Tibial nerve (tissue), 4 donors: Measurements from ENCODE around the gene RAB3D. TPM values are rescaled to one million over a fixed set of nuclear protein-coding genes. Genes with fewer than 3 reads are reported as not detected.

ENCODE experiments used
- DNase-seq, 2 donors: peaks; one replicate each; pipeline ENCODE4 v3.0.0-alpha.2; 2019; ENCODE audit warnings: low spot score in 2 of 2
- H3K27ac ChIP-seq, 4 donors: fragments of 200-600 bp; sonication (generic) in 3 of 4; one replicate each; pipeline ENCODE4 v1.5.1; 2017 to 2019; ENCODE audit warnings: mild to moderate bottlenecking in 1 of 4
- H3K27me3 ChIP-seq, 2 donors: fragments of 200-600 bp; sonication (generic) in 1 of 2; one replicate each; pipeline versions ENCODE4 v1.5.1 to v1.6.0; 2017 to 2019
- H3K36me3 ChIP-seq, 3 donors: fragments of 200-600 bp; sonication (generic); one replicate each; pipeline ENCODE4 v1.5.1; 2018 to 2019
- H3K4me1 ChIP-seq, 4 donors: fragments of 200-600 bp; sonication (generic) in 3 of 4; one replicate each; pipeline ENCODE4 v1.5.1; 2017 to 2019
- H3K4me3 ChIP-seq, 4 donors: fragments of 200-600 bp; sonication (generic) in 3 of 4; one replicate each; pipeline ENCODE4 v1.5.1; 2017 to 2019; ENCODE audit warnings: mild to moderate bottlenecking in 1 of 4, moderate library complexity in 1 of 4
- H3K9me3 ChIP-seq, 4 donors: fragments of 200-600 bp; sonication (generic) in 3 of 4; one replicate each; pipeline ENCODE4 v1.5.1; 2017 to 2019
- CTCF ChIP-seq, 5 experiments: fragments of 200-600 bp in 3 of 5; fragments of 450-650 bp in 2 of 5; sonication (generic) in 3 of 5; IDR thresholded peaks; one replicate each; pipeline ENCODE4 v1.5.1; 2016 to 2019; ENCODE audit warnings: antibody characterized with exemption in 5 of 5, mild to moderate bottlenecking in 3 of 5, moderate library complexity in 2 of 5
- EP300 ChIP-seq, 2 donors: sonication (generic); formaldehyde crosslinking; IDR thresholded peaks; one replicate each; pipeline ENCODE4 v1.6.1; 2017; ENCODE audit warnings: antibody characterized with exemption in 2 of 2, mild to moderate bottlenecking in 1 of 2
- POLR2A ChIP-seq, 2 donors: fragments of 450-650 bp; IDR thresholded peaks; one replicate each; pipeline ENCODE4 v1.6.1; 2017; ENCODE audit warnings: antibody characterized with exemption in 2 of 2, mild to moderate bottlenecking in 2 of 2, moderate library complexity in 2 of 2
- WGBS, 2 donors: methylation state at CpG; one replicate each; pipeline ENCODE4 v1.1.5; 2018; 5-methylcytosine and 5-hydroxymethylcytosine counted together
- total RNA-seq, 4 donors: library from RNA; depleted of rRNA; stranded (reverse); fragments of >200 nt; gene quantifications; one replicate each; pipeline ENCODE4 v1.1.0, GENCODE V29; 2016

The RAB3D gene
- total RNA-seq, 4 donors from 2014 or later = 12.9 to 20.8 (median 17.9) TPM

DNA sequence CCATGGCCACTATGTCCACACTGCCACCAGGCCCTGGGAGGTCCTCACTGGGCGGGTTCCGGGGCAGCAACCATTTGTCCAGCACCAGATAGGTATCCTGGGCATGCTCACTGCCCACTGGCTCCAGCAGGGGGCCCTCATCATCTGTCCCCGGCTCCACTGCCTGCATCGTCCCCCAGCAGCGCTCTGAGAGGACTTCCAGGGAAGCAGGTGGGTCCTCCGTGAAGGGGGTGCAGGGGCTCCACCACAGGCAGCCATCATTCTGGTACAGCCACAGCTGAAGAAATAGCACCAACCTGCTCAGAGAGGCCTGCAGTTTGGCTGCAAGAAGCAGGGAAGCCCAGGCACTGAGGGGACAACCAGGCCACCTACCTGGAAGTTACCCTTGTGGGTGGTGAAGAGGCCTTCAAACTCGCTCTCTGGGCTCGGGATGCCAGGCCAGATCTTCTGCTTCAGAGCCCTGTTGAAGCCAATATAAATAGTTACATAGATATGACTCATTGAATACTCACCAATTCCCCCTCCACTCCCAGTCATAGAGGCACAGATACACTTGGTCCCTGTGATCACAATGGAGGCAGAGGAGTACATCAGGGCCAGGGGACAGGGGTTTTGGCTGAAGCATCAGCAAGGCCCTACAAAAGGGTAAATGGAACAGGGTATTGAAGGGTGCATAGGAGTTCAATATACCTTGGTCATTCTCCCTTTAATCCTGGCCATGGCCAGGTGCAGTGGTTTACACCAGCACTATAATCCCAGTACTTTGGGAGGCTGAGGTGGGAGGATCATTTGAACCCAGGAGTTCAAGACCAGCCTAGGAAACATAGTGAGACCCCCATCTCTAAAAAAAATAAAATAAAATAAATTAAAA, 39.1 kb upstream of the RAB3D start:
- H3K36me3 ChIP-seq = peaks cover 0 to 6% (median 0%) of the 10 kb centered on the region in 3 donors
- H3K27ac ChIP-seq = peak overlapping the region in 2 of 4 donors; percentile 2 to 39
- H3K4me1 ChIP-seq = peaks cover 0 to 73% (median 37%) of the 10 kb centered on the region in 4 donors
- DNase-seq = peak in 1 of 2 donors; percentile 35
- TF ChIP-seq EP300 (IDR thresholded peaks at IDR 0.05) = no peak
- peak; percentile 21 to 55 (median 32) for TF ChIP-seq CTCF (IDR thresholded peaks at IDR 0.05)
- peaks cover 0 to 23% of the 10 kb centered on the region in 2 donors for H3K27me3 ChIP-seq
- 32 to 39% methylated on average over 8 of the region's 8 CpGs for WGBS, 2 donors
- no peak overlapping the region for H3K4me3 ChIP-seq
- H3K9me3 ChIP-seq = no peaks in the 10 kb centered on the region

DNA sequence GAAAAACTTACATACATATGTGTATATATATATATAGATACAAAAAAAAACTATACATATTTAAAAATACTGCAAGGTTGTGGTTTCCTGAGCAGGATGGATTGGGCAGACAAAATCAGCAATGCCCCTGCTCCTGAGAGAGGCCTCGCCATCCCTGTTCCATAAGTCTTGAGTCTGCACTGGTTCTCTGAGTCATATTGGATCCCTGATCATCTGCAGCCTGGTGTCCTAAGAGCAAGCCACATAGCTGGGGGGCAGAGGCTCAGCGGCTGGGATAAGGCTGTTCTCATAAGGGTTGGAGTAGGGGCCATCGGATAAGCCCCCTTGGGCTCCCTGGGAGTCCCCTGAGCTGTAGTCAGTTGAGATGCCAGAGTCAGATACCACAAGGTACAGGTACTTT, 38.3 kb upstream of the RAB3D start:
- peaks cover 0 to 66% (median 33%) of the 10 kb centered on the region in 4 donors for H3K4me1 ChIP-seq
- no peaks in the 10 kb centered on the region for H3K9me3 ChIP-seq
- H3K36me3 ChIP-seq = peaks cover 0 to 6% (median 0%) of the 10 kb centered on the region in 3 donors
- H3K27ac ChIP-seq = peak overlapping the region in 2 of 4 donors; percentile 39 to 46
- 93 to 98% methylated on average over 3 of the region's 3 CpGs for WGBS, 2 donors
- no peak for DNase-seq
- TF ChIP-seq EP300 (IDR thresholded peaks at IDR 0.05) (no peak), POLR2A (IDR thresholded peaks at IDR 0.05) (no peak), CTCF (IDR thresholded peaks at IDR 0.05) (no peak)
- peaks cover 0 to 15% of the 10 kb centered on the region in 2 donors for H3K27me3 ChIP-seq
- no peak overlapping the region for H3K4me3 ChIP-seq

- Histone ChIP-seq H3K4me3 (no peak overlapping the region), H3K27ac (peak overlapping the region in 2 of 4 donors; percentile 39 to 46), H3K4me1 (peaks cover 0 to 60% (median 32%) of the 10 kb centered on the region in 4 donors), H3K9me3 (no peaks in the 10 kb centered on the region), H3K36me3 (peaks cover 0 to 6% (median 0%) of the 10 kb centered on the region in 3 donors), H3K27me3 (peaks cover 0 to 10% of the 10 kb centered on the region in 2 donors)
- peak in 1 of 2 donors; percentile 43 for DNase-seq
- TF ChIP-seq EP300 (IDR thresholded peaks at IDR 0.05) (no peak), CTCF (IDR thresholded peaks at IDR 0.05) (no peak), POLR2A (IDR thresholded peaks at IDR 0.05) (no peak)
Observed at GRCh38 chr19:11377237-11377636, 37.8 kb upstream of the RAB3D start.

DNA sequence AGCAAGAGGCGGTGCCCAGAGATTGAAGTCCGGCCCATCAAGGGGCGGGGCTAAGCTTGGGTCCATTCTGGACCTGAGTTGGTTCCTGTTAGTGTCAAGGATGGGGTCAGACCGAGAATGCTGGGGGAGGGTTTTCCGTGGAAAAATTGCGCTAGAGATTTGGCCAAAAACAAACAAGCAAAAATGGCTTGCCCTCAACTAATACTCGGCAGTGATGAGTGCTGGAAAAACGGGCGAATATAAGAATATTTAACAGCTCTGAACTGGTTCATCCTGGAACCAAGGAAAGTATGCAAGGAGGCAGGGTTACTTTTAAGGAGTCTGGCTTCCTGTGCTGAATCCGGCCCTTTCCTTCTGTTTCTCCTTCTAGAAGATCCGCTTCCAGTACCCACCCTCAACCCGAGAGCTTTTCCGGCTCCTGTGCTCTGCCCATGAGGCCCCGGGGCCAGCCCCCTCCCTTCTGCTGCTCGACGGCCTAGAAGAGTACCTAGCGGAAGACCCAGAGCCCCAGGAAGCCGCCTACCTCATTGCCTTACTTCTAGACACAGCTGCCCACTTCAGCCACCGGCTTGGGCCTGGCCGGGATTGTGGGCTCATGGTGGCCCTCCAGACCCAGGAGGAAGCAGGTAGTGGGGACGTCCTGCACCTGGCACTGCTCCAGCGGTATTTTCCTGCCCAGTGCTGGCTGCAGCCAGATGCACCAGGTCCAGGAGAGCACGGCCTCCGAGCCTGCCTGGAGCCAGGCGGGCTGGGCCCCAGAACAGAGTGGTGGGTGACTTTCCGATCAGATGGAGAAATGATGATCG, 35.9 kb upstream of the RAB3D start:
- Histone ChIP-seq H3K4me1 (peaks cover 0 to 47% (median 18%) of the 10 kb centered on the region in 4 donors), H3K4me3 (peak overlapping the region; percentile 32 to 75 (median 58)), H3K9me3 (no peaks in the 10 kb centered on the region), H3K36me3 (peaks cover 0 to 6% (median 0%) of the 10 kb centered on the region in 3 donors), H3K27ac (peak overlapping the region; percentile 85 to 96 (median 92)), H3K27me3 (no peaks in the 10 kb centered on the region)
- peak in 1 of 2 donors; percentile 17 for DNase-seq
- 5 to 10% methylated on average over 27 of the region's 27 CpGs for WGBS, 2 donors
- TF ChIP-seq CTCF (IDR thresholded peaks at IDR 0.05) (no peak), POLR2A (IDR thresholded peaks at IDR 0.05) (peak; percentile 18 to 71), EP300 (IDR thresholded peaks at IDR 0.05) (peak in 1 of 2 donors; percentile 75)
